Naive B cell (primary cell): ENCODE data around the gene ARID1B. TPM values are rescaled to one million over a fixed set of nuclear protein-coding genes. Genes with fewer than 3 reads are reported as not detected.

Experiments
- ATAC-seq, 2 donors: fragments of 150-1000 bp; cut with Tn5 transposase; 2 replicates each; pipeline ENCODE4 v1.10.0; 2021; ENCODE audit warnings: low read depth in 2 of 2, mild to moderate bottlenecking in 2 of 2, moderate library complexity in 2 of 2
- DNase-seq: peaks from one replicate; pipeline ENCODE4 v3.0.0; 2022
- H3K27ac Mint-ChIP-seq, 6 donors: one replicate each; pipeline ENCODE4 v1.8.0; 2020 to 2022; ENCODE audit warnings: mild to moderate bottlenecking in 6 of 6, mixed read lengths in 6 of 6, moderate library complexity in 5 of 6, inconsistent platforms in 2 of 6
- H3K27me3 Mint-ChIP-seq, 3 donors: one replicate each; pipeline ENCODE4 v1.8.0; 2021 to 2022; ENCODE audit warnings: mixed read lengths in 3 of 3, mild to moderate bottlenecking in 1 of 3
- H3K36me3 Mint-ChIP-seq, 2 donors: one replicate each; pipeline ENCODE4 v1.8.0; 2020 to 2022; ENCODE audit warnings: mixed read lengths in 2 of 2, inconsistent platforms in 1 of 2, mild to moderate bottlenecking in 1 of 2
- H3K4me1 Mint-ChIP-seq, 3 donors: one replicate each; pipeline ENCODE4 v1.8.0; 2020 to 2022; ENCODE audit warnings: mixed read lengths in 3 of 3, inconsistent platforms in 1 of 3, mild to moderate bottlenecking in 1 of 3, moderate library complexity in 1 of 3
- H3K4me3 Mint-ChIP-seq, 8 donors: one replicate each; pipeline ENCODE4 v1.8.0; 2020 to 2022; ENCODE audit warnings: mild to moderate bottlenecking in 8 of 8, mixed read lengths in 8 of 8, moderate library complexity in 8 of 8, inconsistent platforms in 2 of 8
- H3K9me3 Mint-ChIP-seq, 7 donors: one replicate each; pipeline ENCODE4 v1.8.0; 2020 to 2022; ENCODE audit warnings: mixed read lengths in 7 of 7, mild to moderate bottlenecking in 5 of 7, inconsistent platforms in 2 of 7, moderate library complexity in 1 of 7
- polyA plus RNA-seq, 6 donors: library from polyadenylated mRNA; unstranded; fragments of 300-500 nt; fragmentation: Illumina TruSeq; gene quantifications; one replicate each; pipeline ENCODE4 v1.2.3, GENCODE V29; 2021; ENCODE audit warnings: low read depth in 6 of 6

The ARID1B gene
- polyA plus RNA-seq, 6 donors from 2014 or later, result 16.6 to 44.1 (median 27.5) TPM

- Mint-ChIP-seq H3K4me3 (no peak overlapping the region), H3K9me3 (no peaks in the 10 kb centered on the region), H3K4me1 (peaks cover 38 to 51% (median 51%) of the 10 kb centered on the region in 3 donors), H3K27me3 (no peaks in the 10 kb centered on the region), H3K36me3 (peaks cover 20 to 38% of the 10 kb centered on the region in 2 donors), H3K27ac (peak overlapping the region in 1 of 6 donors; percentile 22)
- DNase-seq, result no peak
- ATAC-seq, result no peak
These were observed 312.7 kb downstream of the ARID1B start for GRCh38 chr6:157089851-157090250.

GRCh38 chr6:157090736-157091135 lies 313.6 kb downstream of the ARID1B start:
- peaks cover 12 to 30% of the 10 kb centered on the region in 2 donors for H3K36me3 Mint-ChIP-seq
- no peaks in the 10 kb centered on the region for H3K27me3 Mint-ChIP-seq
- DNase-seq, result no peak
- peaks cover 40 to 58% (median 53%) of the 10 kb centered on the region in 3 donors for H3K4me1 Mint-ChIP-seq
- H3K27ac Mint-ChIP-seq, result no peak overlapping the region
- H3K9me3 Mint-ChIP-seq, result no peaks in the 10 kb centered on the region
- no peak overlapping the region for H3K4me3 Mint-ChIP-seq
- ATAC-seq, result no peak

GRCh38 chr6:157091243-157091642 lies 314.1 kb downstream of the ARID1B start:
- DNase-seq (no peak), ATAC-seq (no peak)
- Mint-ChIP-seq H3K4me1 (peaks cover 43 to 59% (median 58%) of the 10 kb centered on the region in 3 donors), H3K27me3 (no peaks in the 10 kb centered on the region), H3K4me3 (no peak overlapping the region), H3K9me3 (no peaks in the 10 kb centered on the region), H3K27ac (no peak overlapping the region), H3K36me3 (peaks cover 11 to 30% of the 10 kb centered on the region in 2 donors)

- Mint-ChIP-seq H3K27me3 (no peaks in the 10 kb centered on the region), H3K9me3 (no peaks in the 10 kb centered on the region), H3K36me3 (peaks cover 11 to 24% of the 10 kb centered on the region in 2 donors), H3K27ac (no peak overlapping the region), H3K4me3 (no peak overlapping the region), H3K4me1 (peaks cover 45 to 63% (median 63%) of the 10 kb centered on the region in 3 donors)
- ATAC-seq, result no peak
- DNase-seq, result no peak
These were observed 314.8 kb downstream of the ARID1B start for GRCh38 chr6:157091856-157092460.

GRCh38 chr6:157092736-157093135 lies 315.6 kb downstream of the ARID1B start:
- no peaks in the 10 kb centered on the region for H3K9me3 Mint-ChIP-seq
- DNase-seq, result no peak
- peaks cover 11 to 20% of the 10 kb centered on the region in 2 donors for H3K36me3 Mint-ChIP-seq
- no peaks in the 10 kb centered on the region for H3K27me3 Mint-ChIP-seq
- no peak for ATAC-seq
- H3K4me1 Mint-ChIP-seq, result peaks cover 48 to 68% (median 62%) of the 10 kb centered on the region in 3 donors
- H3K4me3 Mint-ChIP-seq, result peak overlapping the region in 2 of 8 donors; percentile 40 to 61
- peak overlapping the region in 4 of 6 donors; percentile 9 to 75 (median 26) for H3K27ac Mint-ChIP-seq

- Mint-ChIP-seq H3K27ac (peak overlapping the region in 3 of 6 donors; percentile 23 to 78 (median 55)), H3K9me3 (no peaks in the 10 kb centered on the region), H3K4me3 (peak overlapping the region in 5 of 8 donors; percentile 0 to 57 (median 48)), H3K4me1 (peaks cover 48 to 67% (median 60%) of the 10 kb centered on the region in 3 donors), H3K27me3 (no peaks in the 10 kb centered on the region), H3K36me3 (peaks cover 10 to 20% of the 10 kb centered on the region in 2 donors)
- no peak for ATAC-seq
- DNase-seq, result no peak
These were observed 316.4 kb downstream of the ARID1B start for GRCh38 chr6:157093536-157093935.

- DNase-seq (no peak), ATAC-seq (peak; percentile 58 to 65)
- Mint-ChIP-seq H3K4me1 (peaks cover 44 to 66% (median 61%) of the 10 kb centered on the region in 3 donors), H3K27me3 (no peaks in the 10 kb centered on the region), H3K4me3 (peak overlapping the region in 5 of 8 donors; percentile 0 to 57 (median 48)), H3K27ac (peak overlapping the region; percentile 21 to 96 (median 66)), H3K9me3 (no peaks in the 10 kb centered on the region), H3K36me3 (peaks cover 5 to 20% of the 10 kb centered on the region in 2 donors)
These were observed 316.9 kb downstream of the ARID1B start for GRCh38 chr6:157094038-157094437.

GRCh38 chr6:157095084-157095483 lies 317.9 kb downstream of the ARID1B start:
- ATAC-seq, result no peak
- Mint-ChIP-seq H3K9me3 (no peaks in the 10 kb centered on the region), H3K27ac (peak overlapping the region in 1 of 6 donors; percentile 78), H3K4me1 (peaks cover 48 to 69% (median 65%) of the 10 kb centered on the region in 3 donors), H3K27me3 (no peaks in the 10 kb centered on the region), H3K4me3 (peak overlapping the region in 1 of 8 donors; percentile 44), H3K36me3 (peaks cover 0 to 20% of the 10 kb centered on the region in 2 donors)
- no peak for DNase-seq

GRCh38 chr6:157095569-157095968 lies 318.4 kb downstream of the ARID1B start:
- no peak overlapping the region for H3K4me3 Mint-ChIP-seq
- no peaks in the 10 kb centered on the region for H3K9me3 Mint-ChIP-seq
- H3K36me3 Mint-ChIP-seq, result peaks cover 0 to 20% of the 10 kb centered on the region in 2 donors
- H3K27ac Mint-ChIP-seq, result no peak overlapping the region
- ATAC-seq (no peak), DNase-seq (no peak)
- peaks cover 53 to 73% (median 70%) of the 10 kb centered on the region in 3 donors for H3K4me1 Mint-ChIP-seq
- H3K27me3 Mint-ChIP-seq, result no peaks in the 10 kb centered on the region

- DNase-seq (no peak), ATAC-seq (no peak)
- H3K27me3 Mint-ChIP-seq, result no peaks in the 10 kb centered on the region
- H3K4me3 Mint-ChIP-seq, result no peak overlapping the region
- H3K27ac Mint-ChIP-seq, result peak overlapping the region in 3 of 6 donors; percentile 42 to 78 (median 59)
- H3K4me1 Mint-ChIP-seq, result peaks cover 51 to 74% (median 73%) of the 10 kb centered on the region in 3 donors
- H3K36me3 Mint-ChIP-seq, result peaks cover 0 to 20% of the 10 kb centered on the region in 2 donors
- H3K9me3 Mint-ChIP-seq, result no peaks in the 10 kb centered on the region
These were observed 318.9 kb downstream of the ARID1B start for GRCh38 chr6:157096105-157096504.

- ATAC-seq, result no peak
- Mint-ChIP-seq H3K9me3 (no peaks in the 10 kb centered on the region), H3K4me1 (peaks cover 50 to 76% (median 74%) of the 10 kb centered on the region in 3 donors), H3K27me3 (no peaks in the 10 kb centered on the region), H3K27ac (peak overlapping the region in 3 of 6 donors; percentile 59 to 81 (median 78)), H3K36me3 (peaks cover 0 to 20% of the 10 kb centered on the region in 2 donors), H3K4me3 (peak overlapping the region in 1 of 8 donors; percentile 3)
- no peak for DNase-seq
These were observed 319.3 kb downstream of the ARID1B start for GRCh38 chr6:157096522-157096921.

GRCh38 chr6:157097255-157097955 lies 320.2 kb downstream of the ARID1B start:
- Mint-ChIP-seq H3K4me1 (peaks cover 53 to 75% (median 69%) of the 10 kb centered on the region in 3 donors), H3K36me3 (peaks cover 0 to 17% of the 10 kb centered on the region in 2 donors)
- no peak for DNase-seq

GRCh38 chr6:157098999-157099398 lies 321.8 kb downstream of the ARID1B start:
- Mint-ChIP-seq H3K4me1 (peaks cover 39 to 61% (median 60%) of the 10 kb centered on the region in 3 donors), H3K27me3 (no peaks in the 10 kb centered on the region), H3K36me3 (peaks cover 0 to 5% of the 10 kb centered on the region in 2 donors), H3K27ac (peak overlapping the region in 2 of 6 donors; percentile 75 to 79), H3K9me3 (no peaks in the 10 kb centered on the region), H3K4me3 (no peak overlapping the region)
- DNase-seq, result no peak
- ATAC-seq, result no peak

More at GRCh38 chr6:157097255-157097955, 320.2 kb downstream of the ARID1B start:
- no peaks in the 10 kb centered on the region for H3K9me3 Mint-ChIP-seq
- H3K4me3 Mint-ChIP-seq, result no peak overlapping the region
- H3K27ac Mint-ChIP-seq, result peak overlapping the region in 2 of 6 donors; percentile 8 to 84
- ATAC-seq, result no peak
- H3K27me3 Mint-ChIP-seq, result no peaks in the 10 kb centered on the region
